ENCODE measurements around the gene ATXN2. TPM values are rescaled to one million over a fixed set of nuclear protein-coding genes. Genes with fewer than 3 reads are reported as not detected.

ATXN2 gene
- total and polyA plus RNA-seq, 9 of the 15 experiments (the other 6 are each of a cell fraction or from before 2014, with no cell fraction given) = 16.8 to 67.8 (median 29.3) TPM

- TF ChIP-seq ZNF583 (CRISPR knock-in tag; IDR thresholded peaks at IDR 0.05) = no peak
- TF ChIP-seq RBM15 (IDR thresholded peaks at IDR 0.05; ENCODE audit: insufficient read depth, low read length) = no peak
- no peak for TF ChIP-seq SAFB2 (IDR thresholded peaks at IDR 0.05; ENCODE audit: borderline replicate concordance, low read depth, low read length, severe bottlenecking)
- TF ChIP-seq SUPT5H (IDR thresholded peaks at IDR 0.05) = no peak
- no peak for TF ChIP-seq ZNF3 (CRISPR knock-in tag; IDR thresholded peaks at IDR 0.05)
- TF ChIP-seq ATF4 (CRISPR knock-in tag; IDR thresholded peaks at IDR 0.05) = no peak
- no peak for TF ChIP-seq MIER1 (IDR thresholded peaks at IDR 0.05; ENCODE audit: low read depth)
- no peak for TF ChIP-seq MTA3 (IDR thresholded peaks at IDR 0.05; ENCODE audit: borderline replicate concordance)
- TF ChIP-seq ATF1 (CRISPR knock-in tag; IDR thresholded peaks at IDR 0.05) = no peak
- TF ChIP-seq ATF1 (tag; IDR thresholded peaks at IDR 0.05) = no peak
- TF ChIP-seq, protein P1, sequence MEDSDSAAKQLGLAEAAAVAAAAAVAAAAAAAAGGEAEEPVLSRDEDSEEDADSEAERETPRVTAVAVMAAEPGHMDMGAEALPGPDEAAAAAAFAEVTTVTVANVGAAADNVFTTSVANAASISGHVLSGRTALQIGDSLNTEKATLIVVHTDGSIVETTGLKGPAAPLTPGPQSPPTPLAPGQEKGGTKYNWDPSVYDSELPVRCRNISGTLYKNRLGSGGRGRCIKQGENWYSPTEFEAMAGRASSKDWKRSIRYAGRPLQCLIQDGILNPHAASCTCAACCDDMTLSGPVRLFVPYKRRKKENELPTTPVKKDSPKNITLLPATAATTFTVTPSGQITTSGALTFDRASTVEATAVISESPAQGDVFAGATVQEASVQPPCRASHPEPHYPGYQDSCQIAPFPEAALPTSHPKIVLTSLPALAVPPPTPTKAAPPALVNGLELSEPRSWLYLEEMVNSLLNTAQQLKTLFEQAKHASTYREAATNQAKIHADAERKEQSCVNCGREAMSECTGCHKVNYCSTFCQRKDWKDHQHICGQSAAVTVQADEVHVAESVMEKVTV (CRISPR knock-in tag; IDR thresholded peaks at IDR 0.05) = no peak
- TF ChIP-seq CHD7 (IDR thresholded peaks at IDR 0.05; ENCODE audit: low read depth, low read length) = no peak
Observed at GRCh38 chr12:111578276-111578970, 20.7 kb downstream of the ATXN2 start (continued).

Measured in K562 (cell line).